ENCODE results near the gene PRR5L.

DNA sequence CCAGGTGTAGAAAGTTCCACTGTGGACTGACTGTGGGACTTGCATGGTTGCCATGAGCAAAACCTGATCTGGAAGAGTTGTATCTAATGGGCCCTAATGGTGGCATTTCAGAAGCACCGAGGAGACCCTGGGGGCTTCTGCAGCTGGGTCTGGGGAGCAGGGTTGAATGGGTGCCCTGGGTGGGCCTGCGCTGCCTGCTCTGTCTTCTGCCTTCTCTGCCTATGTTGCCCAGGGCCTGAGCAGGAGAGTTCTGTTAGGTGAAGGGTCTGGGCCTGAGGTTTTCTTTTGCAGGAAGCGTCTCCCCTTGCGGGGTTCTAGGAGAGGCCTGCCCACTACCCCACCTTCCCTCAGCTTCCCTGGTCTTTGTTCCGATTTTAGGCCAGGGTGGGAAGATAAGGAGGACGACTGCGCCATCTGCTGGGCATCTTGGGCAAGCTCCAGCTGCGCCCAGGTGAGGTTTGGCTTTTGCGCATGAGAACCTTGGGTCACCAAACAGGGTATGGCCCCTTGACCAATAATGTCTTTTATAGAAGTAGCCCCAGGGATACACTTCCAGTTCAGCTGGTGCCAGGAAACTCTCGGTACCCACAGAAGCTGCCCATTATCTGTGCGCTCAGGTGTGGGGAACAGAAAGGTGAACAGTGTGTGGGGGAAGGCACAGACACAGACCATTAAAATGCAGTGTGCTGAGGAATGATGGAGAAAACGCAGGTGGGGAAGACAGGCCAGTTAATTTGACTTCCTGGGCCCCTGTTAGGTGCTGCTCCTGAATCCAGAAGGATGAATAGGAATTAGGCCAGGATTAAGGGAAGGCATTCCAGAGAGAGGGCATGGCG lies 30.1 kb upstream of the PRR5L start:
- TF ChIP-seq, protein P1, sequence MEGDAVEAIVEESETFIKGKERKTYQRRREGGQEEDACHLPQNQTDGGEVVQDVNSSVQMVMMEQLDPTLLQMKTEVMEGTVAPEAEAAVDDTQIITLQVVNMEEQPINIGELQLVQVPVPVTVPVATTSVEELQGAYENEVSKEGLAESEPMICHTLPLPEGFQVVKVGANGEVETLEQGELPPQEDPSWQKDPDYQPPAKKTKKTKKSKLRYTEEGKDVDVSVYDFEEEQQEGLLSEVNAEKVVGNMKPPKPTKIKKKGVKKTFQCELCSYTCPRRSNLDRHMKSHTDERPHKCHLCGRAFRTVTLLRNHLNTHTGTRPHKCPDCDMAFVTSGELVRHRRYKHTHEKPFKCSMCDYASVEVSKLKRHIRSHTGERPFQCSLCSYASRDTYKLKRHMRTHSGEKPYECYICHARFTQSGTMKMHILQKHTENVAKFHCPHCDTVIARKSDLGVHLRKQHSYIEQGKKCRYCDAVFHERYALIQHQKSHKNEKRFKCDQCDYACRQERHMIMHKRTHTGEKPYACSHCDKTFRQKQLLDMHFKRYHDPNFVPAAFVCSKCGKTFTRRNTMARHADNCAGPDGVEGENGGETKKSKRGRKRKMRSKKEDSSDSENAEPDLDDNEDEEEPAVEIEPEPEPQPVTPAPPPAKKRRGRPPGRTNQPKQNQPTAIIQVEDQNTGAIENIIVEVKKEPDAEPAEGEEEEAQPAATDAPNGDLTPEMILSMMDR (conservative IDR thresholded peaks at IDR 0.05 in 1 of 2, IDR thresholded peaks at IDR 0.05 in 1 of 2; ENCODE audit: extremely low read depth in 1 of 2, insufficient read depth in 1 of 2, low read depth in 1 of 2, low read length in 2 of 2): peak; percentile 85 to 91
- no peak for TF ChIP-seq EZH2 (IDR thresholded peaks at IDR 0.05; ENCODE audit: borderline replicate concordance, low read length)

Measured in mammary epithelial cell (primary cell).